GM20431 (cell line): ENCODE data around the gene CTSO.

Source experiments
- in situ Hi-C: fragments of 300-500 bp; cut with MseI, MboI; formaldehyde crosslinking; loops from one replicate; pipeline ENCODE4 v1.15.0; 2020; ENCODE audit warnings: low sequenced_read_pairs; ENCODE audit not compliant: unreplicated experiment

The CTSO gene

GRCh38 chr4:155953151-155954117 lies at the start of gene CTSO:
Gene CTSO, minus strand, starts transcription at chr4:155953866. Its CDS starts 19 bp downstream, at chr4:155953847.
- in situ Hi-C loops, result no loop called here

GRCh38 chr4:156000491-156000890 lies 46.8 kb upstream of the CTSO start:
- in situ Hi-C loops, result no loop called here

GRCh38 chr4:155999725-156000124 lies 46.1 kb upstream of the CTSO start:
- in situ Hi-C loops, result no loop called here

- in situ Hi-C loops, result no loop called here
These were observed 41.4 kb upstream of the CTSO start for GRCh38 chr4:155995069-155995468.

GRCh38 chr4:155984106-155984797 lies 30.6 kb upstream of the CTSO start:
- in situ Hi-C loops, result no loop called here

- in situ Hi-C loops, result no loop called here
These were observed 29.2 kb upstream of the CTSO start for GRCh38 chr4:155982736-155983385.

- in situ Hi-C loops, result no loop called here
These were observed 25.1 kb upstream of the CTSO start for GRCh38 chr4:155978810-155979209.

GRCh38 chr4:155975511-155975910 lies 21.8 kb upstream of the CTSO start:
- in situ Hi-C loops, result no loop called here

- in situ Hi-C loops, result no loop called here
These were observed 21.3 kb upstream of the CTSO start for GRCh38 chr4:155974996-155975395.

- in situ Hi-C loops, result no loop called here
These were observed 20.7 kb upstream of the CTSO start for GRCh38 chr4:155974476-155974749.

- in situ Hi-C loops, result no loop called here
These were observed 20.2 kb upstream of the CTSO start for GRCh38 chr4:155973639-155974475.

GRCh38 chr4:155972098-155972497 lies 18.4 kb upstream of the CTSO start:
- in situ Hi-C loops, result no loop called here

- in situ Hi-C loops, result no loop called here
These were observed 13.2 kb upstream of the CTSO start for GRCh38 chr4:155966731-155967395.

- in situ Hi-C loops, result no loop called here
These were observed 12.5 kb upstream of the CTSO start for GRCh38 chr4:155966171-155966570.

GRCh38 chr4:155964016-155964891 lies 10.6 kb upstream of the CTSO start:
- in situ Hi-C loops, result no loop called here

GRCh38 chr4:155962767-155963166 lies 9.1 kb upstream of the CTSO start:
- in situ Hi-C loops, result no loop called here

- in situ Hi-C loops, result no loop called here
These were observed 7.9 kb upstream of the CTSO start for GRCh38 chr4:155961575-155961974.

- in situ Hi-C loops, result no loop called here
These were observed 6.9 kb upstream of the CTSO start for GRCh38 chr4:155960522-155960921.

GRCh38 chr4:155959417-155959816 lies 5.8 kb upstream of the CTSO start:
- in situ Hi-C loops, result no loop called here
